Forelimb muscle (tissue), 1 donor: Measurements from ENCODE around the gene NTM. TPM values are rescaled to one million over a fixed set of nuclear protein-coding genes. Genes with fewer than 3 reads are reported as not detected.
A peak's percentile ranks its signal among the peaks of the same experiment; 100 is the strongest.

ENCODE experiments used
- DNase-seq: peaks from one replicate; pipeline ENCODE4 v3.0.0-alpha.2; 2013; ENCODE audit warnings: low read depth
- polyA plus RNA-seq: library from polyadenylated mRNA; unstranded; fragments of 120-200 nt; gene quantifications from one replicate; pipeline ENCODE4 v1.2.1, GENCODE V29; 2013; ENCODE audit not compliant: insufficient read length

NTM gene
- polyA plus RNA-seq, 1 donor: 15.0 TPM

GRCh38 chr11:131724436-131724975, 354.1 kb downstream of the NTM start:
- DNase-seq: no peak

GRCh38 chr11:131734871-131735270, 364.5 kb downstream of the NTM start:
- DNase-seq: no peak

- DNase-seq: no peak
These were observed 366.9 kb downstream of the NTM start for GRCh38 chr11:131737357-131737756.

- no peak for DNase-seq
These were observed 368.9 kb downstream of the NTM start for GRCh38 chr11:131739243-131739882.

- DNase-seq: no peak
These were observed 374.4 kb downstream of the NTM start for GRCh38 chr11:131744847-131745246.

- no peak for DNase-seq
These were observed 375.0 kb downstream of the NTM start for GRCh38 chr11:131745405-131745804.

- DNase-seq: no peak
These were observed 375.8 kb downstream of the NTM start for GRCh38 chr11:131746201-131746600.

GRCh38 chr11:131748151-131749050, 378.0 kb downstream of the NTM start:
- DNase-seq: peak; percentile 32

GRCh38 chr11:131749101-131749500, 378.7 kb downstream of the NTM start:
- DNase-seq: no peak

GRCh38 chr11:131750152-131750551, 379.7 kb downstream of the NTM start:
- no peak for DNase-seq

- DNase-seq: no peak
These were observed 380.3 kb downstream of the NTM start for GRCh38 chr11:131750692-131751091.

- no peak for DNase-seq
These were observed 384.3 kb downstream of the NTM start for GRCh38 chr11:131754671-131755070.

GRCh38 chr11:131756479-131757110, 386.2 kb downstream of the NTM start:
- no peak for DNase-seq

GRCh38 chr11:131758726-131759125, 388.3 kb downstream of the NTM start:
- DNase-seq: no peak

GRCh38 chr11:131759140-131759539, 388.7 kb downstream of the NTM start:
- DNase-seq: no peak

- no peak for DNase-seq
These were observed 390.0 kb downstream of the NTM start for GRCh38 chr11:131760091-131761061.

- DNase-seq: no peak
These were observed 392.1 kb downstream of the NTM start for GRCh38 chr11:131762346-131763110.

- no peak for DNase-seq
These were observed 392.9 kb downstream of the NTM start for GRCh38 chr11:131763193-131763890.

- DNase-seq: no peak
These were observed 393.7 kb downstream of the NTM start for GRCh38 chr11:131764126-131764525.

- DNase-seq: no peak
These were observed 394.2 kb downstream of the NTM start for GRCh38 chr11:131764649-131765048.
